HepG2 (cell line): ENCODE results near the gene TRIM25. TPM values are rescaled to one million over a fixed set of nuclear protein-coding genes. Genes with fewer than 3 reads are reported as not detected.
A peak's percentile ranks its signal among the peaks of the same experiment; 100 is the strongest.

Experiments
- ATAC-seq: fragments of 200-7000 bp; cut with Tn5 transposase; 3 replicates; pipeline ENCODE4 v1.9.1; 2020; ENCODE audit warnings: mild to moderate bottlenecking, moderate library complexity
- BruUV-seq: library from RNA; stranded (reverse); fragments of 400-500 nt; replicated peaks from 2 replicates; lab custom pipeline; 2021; lab: Mats Ljungman, UMichigan
- CTCF ChIA-PET: fragments of 300-600 bp; formaldehyde crosslinking; extraction: SDS; loops from one replicate; lab custom pipeline; 2021; ENCODE audit warnings: low total read pairs, inconsistent platforms, low intra/inter-chr PET ratio; lab: Yijun Ruan, JAX
- POLR2A ChIA-PET: fragments of 350-600 bp; sonication (Branson Sonifier 250); formaldehyde crosslinking; loops from one replicate; lab custom pipeline; 2020; ENCODE audit warnings: antibody characterized with exemption, inconsistent platforms; lab: Yijun Ruan, JAX
- DNase-seq: peaks from one replicate; pipeline ENCODE4 v3.0.0-alpha.2; 2015; ENCODE audit warnings: low spot score
- FAIRE-seq: peaks from 3 replicates; lab custom pipeline; 2011; peaks lifted over from hg19 to GRCh38; lab: Jason Lieb, UNC
- H2AFZ ChIP-seq: one replicate; pipeline ENCODE4 v1.6.1; 2011; ENCODE audit warnings: low read length, inconsistent platforms
- H3K27ac ChIP-seq: fragments of 300-600 bp; 3 replicates; pipeline ENCODE4 v1.8.0; 2011; ENCODE audit warnings: mixed run types, mild to moderate bottlenecking, mixed read lengths, low read length, inconsistent platforms; ENCODE audit not compliant: insufficient read depth; ENCODE audit errors: extremely low read length
- H3K27me3 ChIP-seq, 2 experiments: fragments of 200-600 bp in 1 of 2; 2 replicates in 1 of 2; 3 replicates in 1 of 2; pipeline versions ENCODE4 v1.6.0 to v1.8.0; 2011; ENCODE audit warnings: low read length in 2 of 2, mild to moderate bottlenecking in 2 of 2, moderate library complexity in 2 of 2, inconsistent platforms in 1 of 2; ENCODE audit not compliant: insufficient read depth in 2 of 2, control insufficient read depth in 1 of 2
- H3K36me3 ChIP-seq, 2 experiments: fragments of 200-600 bp in 1 of 2; replicated peaks in 1 of 2; 2 replicates in 1 of 2; 3 replicates in 1 of 2; pipeline versions ENCODE4 v1.5.1 to v1.8.0; 2011; ENCODE audit warnings: low read length in 2 of 2, inconsistent platforms in 1 of 2; ENCODE audit not compliant: insufficient read depth in 2 of 2, control insufficient read depth in 1 of 2
- H3K4me1 ChIP-seq: 2 replicates; pipeline ENCODE4 v1.5.1; 2012; ENCODE audit warnings: low read length, inconsistent platforms; ENCODE audit not compliant: insufficient read depth
- H3K4me2 ChIP-seq: 2 replicates; pipeline ENCODE4 v1.6.0; 2011; ENCODE audit warnings: low read depth, low read length, inconsistent platforms
- H3K4me3 ChIP-seq, 3 experiments: fragments of 200-600 bp in 1 of 3; sonication (generic), shearing (Covaris generic) in 1 of 3; replicated peaks in 1 of 3; 2 replicates each; pipeline ENCODE4 v1.5.1; 2011 to 2016; ENCODE audit warnings: low read length in 3 of 3, inconsistent platforms in 2 of 3, low read depth in 2 of 3, mild to moderate bottlenecking in 2 of 3, control low read depth in 1 of 3, mixed read lengths in 1 of 3; ENCODE audit not compliant: insufficient read depth in 1 of 3
- H3K79me2 ChIP-seq: one replicate; pipeline ENCODE4 v1.6.1; 2011; ENCODE audit warnings: low read length, inconsistent platforms; ENCODE audit not compliant: insufficient read depth
- H3K9ac ChIP-seq: 2 replicates; pipeline ENCODE4 v1.6.0; 2011; ENCODE audit warnings: mild to moderate bottlenecking, low read depth, low read length, inconsistent platforms; ENCODE audit not compliant: insufficient read depth
- H3K9me3 ChIP-seq: 2 replicates; pipeline ENCODE4 v1.5.1; 2012; ENCODE audit warnings: mild to moderate bottlenecking, low read length
- H4K20me1 ChIP-seq: 2 replicates; pipeline ENCODE4 v1.6.0; 2011; ENCODE audit warnings: inconsistent platforms, mild to moderate bottlenecking, low read length, moderate library complexity; ENCODE audit not compliant: insufficient read depth
- ARNT ChIP-seq: fragments of 450-650 bp; IDR thresholded peaks from 2 replicates; pipeline ENCODE4 v1.6.1; 2017
- CTCF ChIP-seq: sonication (generic); formaldehyde crosslinking; IDR thresholded peaks from 2 replicates; pipeline ENCODE4 v1.5.0; 2020; ENCODE audit warnings: mild to moderate bottlenecking, missing genetic modification reagents, moderate library complexity
- FOSL2 ChIP-seq: sonication (generic); formaldehyde crosslinking; IDR thresholded peaks from 2 replicates; pipeline ENCODE4 v1.4.0; 2020; ENCODE audit warnings: missing genetic modification reagents
- HNF4A ChIP-seq: sonication (generic); formaldehyde crosslinking; IDR thresholded peaks from 2 replicates; pipeline ENCODE4 v1.4.0; 2020; ENCODE audit warnings: missing genetic modification reagents
- SALL1 ChIP-seq: sonication (generic); formaldehyde crosslinking; IDR thresholded peaks from 2 replicates; pipeline ENCODE4 v1.8.0; 2022; ENCODE audit warnings: mild to moderate bottlenecking, missing genetic modification reagents
- STAG1 ChIP-seq: sonication (generic); formaldehyde crosslinking; IDR thresholded peaks from 2 replicates; pipeline ENCODE4 v1.4.0; 2020; ENCODE audit warnings: missing genetic modification reagents
- USF2 ChIP-seq, 2 experiments: sonication (generic) in 1 of 2; formaldehyde crosslinking in 1 of 2; IDR thresholded peaks; 2 replicates each; pipeline versions ENCODE4 v1.5.1 to v1.6.1; 2011 to 2020; ENCODE audit warnings: borderline replicate concordance in 1 of 2, low read depth in 1 of 2, low read length in 1 of 2, mild to moderate bottlenecking in 1 of 2, missing genetic modification reagents in 1 of 2, moderate library complexity in 1 of 2
- WGBS: methylation state at CpG from one replicate; pipeline ENCODE4 v1.1.6; 2017; ENCODE audit warnings: low lambda C conversion rate; 5-methylcytosine and 5-hydroxymethylcytosine counted together
- in situ Hi-C: cut with HindIII; loops from 2 replicates; pipeline ENCODE4 v1.10.0; 2017; ENCODE audit warnings: low pct_unique_long_range_greater_than_20kb; ENCODE audit not compliant: extremely low pct_ligation_motif_present
- intact Hi-C: fragments of 100-400 bp; cut with micrococcal nuclease; formaldehyde crosslinking; loops from one replicate; pipeline ENCODE4 v1.10.0; 2022; ENCODE audit not compliant: unreplicated experiment
- polyA plus RNA-seq, 8 experiments: library from polyadenylated mRNA; depleted of rRNA in 3 of 8; stranded (reverse) in 7 of 8; unstranded in 1 of 8; fragments of >200 nt; fragmentation: Illumina TruSeq in 4 of 8; extraction: Trizol in 4 of 8; gene quantifications; 2 replicates each; pipeline versions ENCODE4 v1.2.1 to v1.2.3, GENCODE V29; 2011 to 2016; ENCODE audit warnings: low read depth in 4 of 8, missing spikeins in 1 of 8, mixed read lengths in 1 of 8; ENCODE audit not compliant: insufficient read depth in 1 of 8
- total RNA-seq, 5 experiments: library from RNA; depleted of rRNA; stranded (reverse); fragments of >200 nt; fragmentation: Illumina TruSeq; extraction: Trizol; gene quantifications; 2 replicates each; pipeline ENCODE4 v1.2.3, GENCODE V29; 2016; ENCODE audit warnings: low read depth in 1 of 5

TRIM25 gene
- total and polyA plus RNA-seq, 2 of the 13 experiments (the other 11 are each of a cell fraction or from before 2014, with no cell fraction given) = 30.8 to 42.2 TPM

GRCh38 chr17:56866496-56866895 is 47.4 kb downstream of the TRIM25 start:
- Histone ChIP-seq H2AFZ (no peak overlapping the region), H3K27me3 (no peaks in the 10 kb centered on the region)
- intact Hi-C loops = loop anchor here (1.0 kb wide), 1 partner anchor 47 kb away; no protein-coding TSS in a partner anchor

More at GRCh38 chr17:56866496-56866895, 47.4 kb downstream of the TRIM25 start:
- FAIRE-seq = no peak
- Histone ChIP-seq H3K9ac (no peak overlapping the region), H3K36me3 (no peaks in the 10 kb centered on the region; a peak in 2 of 5 replicates), H3K79me2 (no peaks in the 10 kb centered on the region), H4K20me1 (no peaks in the 10 kb centered on the region), H3K4me3 (no peak overlapping the region), H3K9me3 (no peaks in the 10 kb centered on the region)
- POLR2A ChIA-PET = no interaction called here
- BruUV-seq = no TSS peak
- whole genome bisulfite sequencing = 33% methylated on average over 3 of the region's 3 CpGs
- ATAC-seq = peak; percentile 87
- TF ChIP-seq SALL1 (0 out of 2 replicates have a peak, but pooled peaks have one; percentile 22), USF2 (IDR thresholded peaks at IDR 0.05; ENCODE audit: low read depth, low read length) (no peak), USF2 (CRISPR knock-in tag; IDR thresholded peaks at IDR 0.05; ENCODE audit: borderline replicate concordance) (no peak), ARNT (no peak), CTCF (peak; percentile 59), HNF4A (0 out of 2 replicates have a peak, but pooled peaks have one; percentile 25), FOSL2 (CRISPR knock-in tag) (peak; percentile 35; the same call in 1 of the 2 replicates), STAG1 (CRISPR knock-in tag) (peak; percentile 60)
- TF ChIP-seq, all 625 proteins: peak for 5
- DNase-seq = no peak
- Histone ChIP-seq H3K4me2 (no peak overlapping the region), H3K4me1 (peaks cover 12% of the 10 kb centered on the region), H3K27ac (no peak overlapping the region)
- CTCF ChIA-PET = interaction anchor here (1.2 kb wide), 1 partner anchor 47 kb away, joined by 6 read pairs; no protein-coding TSS in a partner anchor
- in situ Hi-C loops = no loop called here
